WTC11 (cell line): ENCODE data around the gene REPIN1. TPM values are rescaled to one million over a fixed set of nuclear protein-coding genes. Genes with fewer than 3 reads are reported as not detected.

ENCODE experiments used
- ATAC-seq: fragments of 200-7000 bp; cut with Tn5 transposase; 2 replicates; pipeline ENCODE4 v1.10.0; 2021; ENCODE audit warnings: mild to moderate bottlenecking, moderate library complexity
- CTCF ChIA-PET: fragments of 300-600 bp; sonication (Branson Sonifier 250); formaldehyde crosslinking; loops from one replicate; lab custom pipeline; 2021; ENCODE audit warnings: antibody characterized with exemption; lab: Charles Lee
- POLR2A ChIA-PET: fragments of 350-600 bp; sonication (Branson Sonifier 250); formaldehyde crosslinking; loops from one replicate; lab custom pipeline; 2021; ENCODE audit warnings: antibody characterized with exemption; lab: Charles Lee
- DNase-seq: peaks from one replicate; pipeline ENCODE4 v3.0.0; 2021; ENCODE audit warnings: low spot score
- H3K27ac Mint-ChIP-seq: 2 replicates; pipeline ENCODE4 v1.8.0; 2021; ENCODE audit warnings: mixed read lengths
- H3K27me3 Mint-ChIP-seq: 2 replicates; pipeline ENCODE4 v1.8.0; 2021; ENCODE audit warnings: low read depth, mild to moderate bottlenecking, moderate library complexity, mixed read lengths
- H3K36me3 Mint-ChIP-seq: 2 replicates; pipeline ENCODE4 v1.8.0; 2021; ENCODE audit warnings: mixed read lengths
- H3K4me1 Mint-ChIP-seq: 2 replicates; pipeline ENCODE4 v1.8.0; 2022; ENCODE audit warnings: mixed read lengths
- H3K4me3 Mint-ChIP-seq: 2 replicates; pipeline ENCODE4 v1.8.0; 2021; ENCODE audit warnings: mild to moderate bottlenecking, moderate library complexity, mixed read lengths
- H3K9me3 Mint-ChIP-seq: 2 replicates; pipeline ENCODE4 v1.8.0; 2021; ENCODE audit warnings: mixed read lengths
- ARID4B ChIP-seq: sonication (generic); formaldehyde crosslinking; IDR thresholded peaks from 2 replicates; pipeline ENCODE4 v1.8.0; 2023; ENCODE audit warnings: missing genetic modification reagents, mild to moderate bottlenecking, borderline replicate concordance
- ATF1 ChIP-seq: sonication (generic); formaldehyde crosslinking; IDR thresholded peaks from 2 replicates; pipeline ENCODE4 v1.8.1; 2023; ENCODE audit warnings: mild to moderate bottlenecking, moderate library complexity, missing genetic modification reagents
- CBFB ChIP-seq: sonication (generic); formaldehyde crosslinking; IDR thresholded peaks from 2 replicates; pipeline ENCODE4 v1.8.1; 2022; ENCODE audit warnings: mild to moderate bottlenecking, low read depth, missing genetic modification reagents
- FOXP4 ChIP-seq: sonication (generic); formaldehyde crosslinking; IDR thresholded peaks from 2 replicates; pipeline ENCODE4 v1.8.0; 2022; ENCODE audit warnings: mild to moderate bottlenecking, missing genetic modification reagents
- GABPB1 ChIP-seq: sonication (generic); formaldehyde crosslinking; IDR thresholded peaks from 2 replicates; pipeline ENCODE4 v1.8.1; 2023; ENCODE audit warnings: mild to moderate bottlenecking, missing genetic modification reagents
- OVOL2 ChIP-seq: fragments of 250-450 bp; sonication (Bioruptor Pico); IDR thresholded peaks from 2 replicates; pipeline ENCODE4 v1.9.0; 2021; ENCODE audit warnings: mild to moderate bottlenecking, borderline replicate concordance
- SMAD4 ChIP-seq: sonication (generic); formaldehyde crosslinking; IDR thresholded peaks from 2 replicates; pipeline ENCODE4 v1.8.0; 2022; ENCODE audit warnings: mild to moderate bottlenecking, missing genetic modification reagents
- TEAD1 ChIP-seq: sonication (generic); formaldehyde crosslinking; IDR thresholded peaks from 2 replicates; pipeline ENCODE4 v1.8.0; 2022; ENCODE audit warnings: mild to moderate bottlenecking, missing genetic modification reagents
- TP53 ChIP-seq: sonication (generic); formaldehyde crosslinking; IDR thresholded peaks from 2 replicates; pipeline ENCODE4 v1.8.1; 2023; ENCODE audit warnings: mild to moderate bottlenecking, missing genetic modification reagents
- ZMAT4 ChIP-seq: fragments of 250-450 bp; sonication (Bioruptor Pico); IDR thresholded peaks from 2 replicates; pipeline ENCODE4 v1.9.0; 2021; ENCODE audit warnings: mild to moderate bottlenecking
- ZNF138 ChIP-seq: sonication (generic); formaldehyde crosslinking; conservative IDR thresholded peaks from 2 replicates; pipeline ENCODE4 v1.8.1; 2022; ENCODE audit warnings: mild to moderate bottlenecking, moderate library complexity, missing genetic modification reagents
- ZNF263 ChIP-seq: sonication (generic); formaldehyde crosslinking; IDR thresholded peaks from 2 replicates; pipeline ENCODE4 v1.8.1; 2022; ENCODE audit warnings: low read depth, mild to moderate bottlenecking, moderate library complexity, missing genetic modification reagents
- ZNF512 ChIP-seq: sonication (generic); formaldehyde crosslinking; IDR thresholded peaks from 2 replicates; pipeline ENCODE4 v1.8.1; 2022; ENCODE audit warnings: missing genetic modification reagents, borderline replicate concordance
- total RNA-seq: library from RNA; stranded (reverse); gene quantifications from 3 replicates; pipeline ENCODE4 v1.2.3, GENCODE V29; 2021
- TF ChIP-seq, protein P1 (sequence below): fragments of 200-600 bp; IDR thresholded peaks from 2 replicates; pipeline ENCODE4 v1.8.0; 2022; ENCODE audit warnings: antibody characterized with exemption

REPIN1 gene
- total RNA-seq, 1 experiment from 2014 or later: 130 TPM

GRCh38 chr7:150356265-150356897, 12.2 kb upstream of the REPIN1 start:
- POLR2A ChIA-PET: no interaction called here
- peak; percentile 43 for ATAC-seq

GRCh38 chr7:150357270-150357669, 11.4 kb upstream of the REPIN1 start:
- DNase-seq (no peak), ATAC-seq (no peak)
- H3K36me3 Mint-ChIP-seq: no peaks in the 10 kb centered on the region
- peaks cover 28% of the 10 kb centered on the region for H3K4me1 Mint-ChIP-seq
- no peak overlapping the region for H3K27ac Mint-ChIP-seq
- ChIA-PET CTCF (no interaction called here), POLR2A (no interaction called here)
- H3K4me3 Mint-ChIP-seq: no peak overlapping the region
- no peaks in the 10 kb centered on the region; the same call in 1 of the 2 replicates for H3K9me3 Mint-ChIP-seq
- no peak for TF ChIP-seq ZNF138 (CRISPR knock-in tag)
- no peak for TF ChIP-seq TEAD1
- TF ChIP-seq ARID4B (CRISPR knock-in tag): no peak
- TF ChIP-seq ZNF263 (CRISPR knock-in tag): no peak
- no peak for TF ChIP-seq ATF1 (CRISPR knock-in tag)
- TF ChIP-seq ZMAT4: no peak
- TF ChIP-seq, protein P1, sequence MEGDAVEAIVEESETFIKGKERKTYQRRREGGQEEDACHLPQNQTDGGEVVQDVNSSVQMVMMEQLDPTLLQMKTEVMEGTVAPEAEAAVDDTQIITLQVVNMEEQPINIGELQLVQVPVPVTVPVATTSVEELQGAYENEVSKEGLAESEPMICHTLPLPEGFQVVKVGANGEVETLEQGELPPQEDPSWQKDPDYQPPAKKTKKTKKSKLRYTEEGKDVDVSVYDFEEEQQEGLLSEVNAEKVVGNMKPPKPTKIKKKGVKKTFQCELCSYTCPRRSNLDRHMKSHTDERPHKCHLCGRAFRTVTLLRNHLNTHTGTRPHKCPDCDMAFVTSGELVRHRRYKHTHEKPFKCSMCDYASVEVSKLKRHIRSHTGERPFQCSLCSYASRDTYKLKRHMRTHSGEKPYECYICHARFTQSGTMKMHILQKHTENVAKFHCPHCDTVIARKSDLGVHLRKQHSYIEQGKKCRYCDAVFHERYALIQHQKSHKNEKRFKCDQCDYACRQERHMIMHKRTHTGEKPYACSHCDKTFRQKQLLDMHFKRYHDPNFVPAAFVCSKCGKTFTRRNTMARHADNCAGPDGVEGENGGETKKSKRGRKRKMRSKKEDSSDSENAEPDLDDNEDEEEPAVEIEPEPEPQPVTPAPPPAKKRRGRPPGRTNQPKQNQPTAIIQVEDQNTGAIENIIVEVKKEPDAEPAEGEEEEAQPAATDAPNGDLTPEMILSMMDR: no peak
- no peak for TF ChIP-seq CBFB
- TF ChIP-seq OVOL2 (CRISPR knock-in tag): no peak
- TF ChIP-seq FOXP4: no peak
- no peaks in the 10 kb centered on the region; the same call in 1 of the 2 replicates for H3K27me3 Mint-ChIP-seq

More at GRCh38 chr7:150356265-150356897, 12.2 kb upstream of the REPIN1 start:
- Mint-ChIP-seq H3K27me3 (no peaks in the 10 kb centered on the region), H3K9me3 (no peaks in the 10 kb centered on the region; the same call in 1 of the 2 replicates), H3K36me3 (no peaks in the 10 kb centered on the region), H3K27ac (no peak overlapping the region), H3K4me3 (no peak overlapping the region), H3K4me1 (peaks cover 19% of the 10 kb centered on the region)
- CTCF ChIA-PET: interaction anchor here (0.7 to 1.8 kb wide), 4 partner anchors 10 to 56 kb away, joined by 3 to 7 read pairs (median 3); partner anchors contain the start of gene REPIN1
- no peak for TF ChIP-seq ZNF512
- TF ChIP-seq CBFB: no peak
- no peak for TF ChIP-seq SMAD4
- peak; percentile 44; the same call in 1 of the 2 replicates for TF ChIP-seq GABPB1 (CRISPR knock-in tag)
- TF ChIP-seq, protein P1: peak; percentile 46
- no peak for TF ChIP-seq TP53 (CRISPR knock-in tag)
- DNase-seq: no peak
